MM.1S (cell line): ENCODE results near the gene NEU4.

Experiments used
- DNase-seq: peaks from one replicate; pipeline ENCODE4 v3.0.0-alpha.2; 2015
- H2AFZ ChIP-seq: fragments of 300-600 bp; sonication (generic); 2 replicates; pipeline ENCODE4 v1.6.0; 2016; ENCODE audit warnings: antibody characterized with exemption, low read length
- H3F3A ChIP-seq: fragments of 300-600 bp; sonication (generic); 2 replicates; pipeline ENCODE4 v1.6.1; 2016; ENCODE audit warnings: mild to moderate bottlenecking, antibody characterized with exemption, low read length, moderate library complexity, mixed read lengths; ENCODE audit not compliant: insufficient read depth
- H3K27ac ChIP-seq: fragments of 300-600 bp; sonication (generic); 2 replicates; pipeline ENCODE4 v1.5.1; 2016; ENCODE audit warnings: mild to moderate bottlenecking, low read length
- H3K27me3 ChIP-seq: fragments of 300-600 bp; sonication (generic); replicated peaks from 2 replicates; pipeline ENCODE4 v1.6.0; 2016; ENCODE audit warnings: low read length; ENCODE audit not compliant: insufficient read depth
- H3K36me3 ChIP-seq: fragments of 300-600 bp; sonication (generic); replicated peaks from 2 replicates; pipeline ENCODE4 v1.6.1; 2016; ENCODE audit warnings: mild to moderate bottlenecking, low read length, mixed read lengths; ENCODE audit not compliant: insufficient read depth
- H3K4me1 ChIP-seq: fragments of 300-600 bp; sonication (generic); 2 replicates; pipeline ENCODE4 v1.6.1; 2016; ENCODE audit warnings: low read length, mixed read lengths
- H3K4me2 ChIP-seq: fragments of 300-600 bp; sonication (generic); 2 replicates; pipeline ENCODE4 v1.6.0; 2016; ENCODE audit warnings: low read depth, low read length
- H3K4me3 ChIP-seq: fragments of 300-600 bp; sonication (generic); 2 replicates; pipeline ENCODE4 v1.5.1; 2016; ENCODE audit warnings: low read length, mixed read lengths
- H3K79me2 ChIP-seq: fragments of 300-600 bp; sonication (generic); 2 replicates; pipeline ENCODE4 v1.6.1; 2016; ENCODE audit warnings: mixed run types, low read length, mixed read lengths
- H3K9ac ChIP-seq: fragments of 300-600 bp; sonication (generic); 2 replicates; pipeline ENCODE4 v1.6.1; 2016; ENCODE audit warnings: low read length, mixed read lengths
- H3K9me2 ChIP-seq: fragments of 300-600 bp; sonication (generic); replicated peaks from 2 replicates; pipeline ENCODE4 v1.6.1; 2016; ENCODE audit warnings: mild to moderate bottlenecking, low read length, mixed read lengths; ENCODE audit not compliant: insufficient read depth
- H3K9me3 ChIP-seq: fragments of 300-600 bp; sonication (generic); replicated peaks from 2 replicates; pipeline ENCODE4 v1.6.1; 2016; ENCODE audit warnings: mild to moderate bottlenecking, low read length, mixed read lengths; ENCODE audit not compliant: insufficient read depth
- H4K20me1 ChIP-seq: fragments of 300-600 bp; sonication (generic); 2 replicates; pipeline ENCODE4 v1.6.1; 2016; ENCODE audit warnings: mild to moderate bottlenecking, low read length, moderate library complexity, mixed read lengths; ENCODE audit not compliant: insufficient read depth
- CTCF ChIP-seq: fragments of 300-600 bp; sonication (generic); IDR thresholded peaks from 2 replicates; pipeline ENCODE4 v1.5.1; 2016; ENCODE audit warnings: antibody characterized with exemption, low read length, mixed read lengths
- EZH2 ChIP-seq: fragments of 300-600 bp; sonication (generic); optimal IDR thresholded peaks from 2 replicates; pipeline ENCODE3; 2017; ENCODE audit warnings: low read depth, mild to moderate bottlenecking, antibody characterized with exemption, low read length, mixed read lengths
- EZH2phosphoT487 ChIP-seq: fragments of 300-600 bp; sonication (generic); IDR thresholded peaks from 2 replicates; pipeline ENCODE4 v1.6.1; 2018; ENCODE audit warnings: antibody characterized with exemption, low read length

Gene NEU4

DNA sequence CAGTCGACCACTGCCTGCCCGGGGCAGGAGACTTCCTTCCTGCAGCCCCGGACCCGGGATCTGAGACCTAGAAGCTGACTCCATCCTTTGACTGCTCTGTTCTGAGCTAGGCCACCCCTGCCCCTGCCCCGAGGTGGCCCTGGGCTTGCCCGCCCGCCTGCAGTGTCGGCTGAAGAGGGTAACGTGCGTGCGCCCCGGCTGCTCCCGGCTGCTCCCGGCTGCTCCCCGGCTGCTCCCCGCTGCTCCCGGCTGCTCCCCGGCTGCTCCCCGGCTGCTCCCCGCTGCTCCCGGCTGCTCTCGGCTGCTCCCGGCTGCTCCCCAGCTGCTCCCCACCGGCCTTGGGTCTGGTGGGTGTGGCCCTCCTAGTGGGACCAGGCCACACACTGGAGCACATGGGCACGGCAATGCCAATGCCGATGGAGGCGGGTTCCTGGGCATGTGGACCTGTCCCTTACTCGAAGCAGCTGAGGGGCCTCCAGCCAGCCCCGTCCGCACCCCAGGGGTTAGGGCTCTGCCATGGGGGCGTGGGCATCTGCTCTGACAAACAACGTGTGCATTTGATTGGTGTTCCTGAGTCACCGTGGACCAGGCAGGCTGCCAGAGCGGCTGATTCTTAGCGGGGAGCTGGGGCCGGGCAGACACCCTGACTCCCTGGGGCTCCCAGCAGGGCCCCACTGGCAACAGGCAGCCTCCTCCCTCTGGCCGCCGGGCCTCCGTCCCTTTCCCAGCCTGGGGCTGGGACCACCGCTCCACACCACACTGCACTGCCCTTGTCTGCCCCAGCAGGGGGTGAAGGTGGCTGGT is 34.4 kb upstream of the NEU4 start:
- H3K4me2 ChIP-seq = no peak overlapping the region
- no peak for DNase-seq

DNA sequence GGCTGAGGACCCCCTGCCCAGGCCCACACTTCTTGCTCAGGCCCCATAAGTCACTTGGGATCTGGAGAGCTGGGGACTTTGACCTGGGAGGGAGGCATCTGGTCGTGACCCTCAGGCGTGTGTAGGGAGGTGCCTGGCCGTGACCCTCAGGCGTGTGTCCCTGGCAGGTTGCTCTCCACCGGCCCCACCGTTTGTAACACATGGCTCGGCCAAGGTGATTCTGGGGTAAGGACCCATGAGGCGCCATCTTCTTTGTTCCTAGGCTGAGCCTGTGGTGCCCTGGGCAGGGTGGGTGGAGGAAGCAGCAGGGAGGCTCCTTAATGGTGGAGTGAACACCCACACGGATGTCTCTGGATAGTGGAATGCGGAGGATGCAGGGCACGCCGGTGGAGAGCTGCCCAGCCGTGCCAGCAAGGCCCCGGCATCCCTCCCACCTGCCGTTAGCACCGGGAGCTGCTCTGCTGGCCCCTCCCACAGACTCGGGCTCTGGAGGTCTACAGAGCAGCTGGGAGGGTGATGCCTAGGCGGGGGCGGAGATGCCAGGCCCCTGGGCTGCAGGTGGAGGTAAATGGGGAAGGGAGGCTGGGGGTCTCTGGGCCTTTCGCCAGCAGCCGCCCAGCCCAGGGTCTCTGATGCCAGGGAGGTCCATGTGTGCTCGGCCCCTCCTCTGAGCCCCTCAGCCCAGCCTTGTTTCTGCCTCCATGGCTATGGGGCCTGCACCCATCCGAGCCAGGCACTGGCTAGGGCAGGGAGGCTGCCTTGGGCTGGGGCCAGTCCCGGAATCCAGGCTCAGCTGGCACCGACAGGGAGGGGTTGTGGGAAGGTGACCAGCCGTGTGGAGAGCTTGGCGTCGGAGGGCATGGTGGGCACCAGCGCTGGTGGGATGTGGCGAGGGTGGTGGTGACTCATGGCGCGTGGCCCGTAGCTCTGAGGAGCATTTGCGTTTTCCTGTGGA is 33.5 kb upstream of the NEU4 start:
- no peak for DNase-seq
- Histone ChIP-seq H4K20me1 (no peaks in the 10 kb centered on the region), H3K4me2 (no peak overlapping the region), H3K79me2 (no peaks in the 10 kb centered on the region), H3K36me3 (no peaks in the 10 kb centered on the region), H3K4me1 (peaks cover 5% of the 10 kb centered on the region; the same call in 1 of the 2 replicates), H3K9ac (no peak overlapping the region), H3K9me2 (no peaks in the 10 kb centered on the region), H3K9me3 (no peaks in the 10 kb centered on the region), H3K27me3 (peaks cover 36% of the 10 kb centered on the region), H2AFZ (no peak overlapping the region), H3K27ac (no peak overlapping the region), H3F3A (no peaks in the 10 kb centered on the region; the same call in 1 of the 2 replicates), H3K4me3 (no peak overlapping the region)
- TF ChIP-seq EZH2phosphoT487 (no peak), CTCF (no peak), EZH2 (no peak)

More for the DNA sequence above, 34.4 kb upstream of the NEU4 start:
- H3K79me2 ChIP-seq = no peaks in the 10 kb centered on the region
- no peak overlapping the region for H2AFZ ChIP-seq
- TF ChIP-seq CTCF (no peak), EZH2phosphoT487 (no peak), EZH2 (no peak)
- no peaks in the 10 kb centered on the region; the same call in 1 of the 2 replicates for H3F3A ChIP-seq
- H4K20me1 ChIP-seq = no peaks in the 10 kb centered on the region
- H3K36me3 ChIP-seq = no peaks in the 10 kb centered on the region
- peaks cover 5% of the 10 kb centered on the region; the same call in 1 of the 2 replicates for H3K4me1 ChIP-seq
- no peak overlapping the region for H3K4me3 ChIP-seq
- no peaks in the 10 kb centered on the region for H3K9me2 ChIP-seq
- H3K27me3 ChIP-seq = peaks cover 36% of the 10 kb centered on the region
- no peaks in the 10 kb centered on the region for H3K9me3 ChIP-seq
- no peak overlapping the region for H3K9ac ChIP-seq
- H3K27ac ChIP-seq = no peak overlapping the region

DNA sequence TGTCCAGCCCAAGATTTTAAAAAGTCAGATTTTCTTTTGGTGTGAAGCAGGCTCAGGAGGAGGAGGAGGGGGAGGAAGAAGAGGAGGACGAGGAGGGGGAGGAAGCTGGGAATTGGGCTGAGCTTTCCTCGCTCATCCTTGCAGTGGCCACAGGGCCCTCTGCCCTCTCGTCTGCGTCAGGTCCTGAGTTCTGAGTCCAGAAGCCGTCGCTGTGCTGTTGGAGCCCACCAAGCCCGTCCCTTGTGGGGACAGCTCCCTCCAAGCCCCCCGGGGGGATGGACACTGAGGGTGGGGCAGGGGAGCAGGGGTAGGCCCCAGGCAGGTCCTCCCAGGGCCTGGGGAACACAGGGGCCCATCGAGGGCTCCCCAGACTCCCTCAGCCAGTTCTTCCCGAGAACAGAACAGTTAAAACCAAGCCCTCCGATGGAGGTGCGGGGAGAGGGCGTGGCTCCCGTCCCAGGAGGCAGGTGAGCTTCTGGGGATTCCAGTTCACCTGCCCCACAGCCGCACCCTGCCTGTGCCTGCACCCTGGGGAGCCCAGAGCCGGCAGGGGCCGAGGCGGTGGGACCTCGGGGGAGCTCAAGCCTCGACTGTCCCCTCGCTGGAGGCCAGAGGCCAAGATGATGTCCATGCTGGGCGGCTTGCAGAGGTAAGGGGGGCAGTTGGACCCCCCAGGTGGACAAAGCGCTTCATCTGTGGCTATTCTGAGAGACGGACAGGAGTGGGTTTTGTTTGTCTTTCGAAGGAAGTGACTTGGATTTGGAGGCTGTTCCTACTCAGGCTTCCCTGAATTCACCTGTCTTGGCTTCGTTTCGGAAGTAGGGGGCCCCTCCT is 32.4 kb upstream of the NEU4 start, which contains the start of gene GAL3ST2:
TSS of gene GAL3ST2 (plus strand) at position 487 of the 834 bp plus-strand sequence. CDS start at position 621, 134 bp downstream.
- no peak within 1 kb of the TSS for H3K4me3 ChIP-seq
- TF ChIP-seq CTCF (no peak), EZH2 (no peak), EZH2phosphoT487 (no peak)
- no peaks in the 10 kb centered on the region; the same call in 1 of the 2 replicates for H3F3A ChIP-seq
- no peak within 1 kb of the TSS for H3K27ac ChIP-seq
- no peaks in the 10 kb centered on the region for H3K9me2 ChIP-seq
- H4K20me1 ChIP-seq = no peaks in the 10 kb centered on the region
- H3K27me3 ChIP-seq = peaks cover 36% of the 10 kb centered on the region
- H3K79me2 ChIP-seq = no peaks in the 10 kb centered on the region
- H2AFZ ChIP-seq = no peak within 1 kb of the TSS
- H3K9ac ChIP-seq = no peak within 1 kb of the TSS
- H3K36me3 ChIP-seq = no peaks in the 10 kb centered on the region
- H3K9me3 ChIP-seq = no peaks in the 10 kb centered on the region
- H3K4me2 ChIP-seq = no peak within 1 kb of the TSS
- H3K4me1 ChIP-seq = peaks cover 5% of the 10 kb centered on the region; the same call in 1 of the 2 replicates
- DNase-seq = no peak
